ENCODE measurements around the gene ZFAND5. TPM values are rescaled to one million over a fixed set of nuclear protein-coding genes. Genes with fewer than 3 reads are reported as not detected.

The ZFAND5 gene
- total and polyA plus RNA-seq, 7 donors, result 49.5 to 307 (median 126) TPM

DNA sequence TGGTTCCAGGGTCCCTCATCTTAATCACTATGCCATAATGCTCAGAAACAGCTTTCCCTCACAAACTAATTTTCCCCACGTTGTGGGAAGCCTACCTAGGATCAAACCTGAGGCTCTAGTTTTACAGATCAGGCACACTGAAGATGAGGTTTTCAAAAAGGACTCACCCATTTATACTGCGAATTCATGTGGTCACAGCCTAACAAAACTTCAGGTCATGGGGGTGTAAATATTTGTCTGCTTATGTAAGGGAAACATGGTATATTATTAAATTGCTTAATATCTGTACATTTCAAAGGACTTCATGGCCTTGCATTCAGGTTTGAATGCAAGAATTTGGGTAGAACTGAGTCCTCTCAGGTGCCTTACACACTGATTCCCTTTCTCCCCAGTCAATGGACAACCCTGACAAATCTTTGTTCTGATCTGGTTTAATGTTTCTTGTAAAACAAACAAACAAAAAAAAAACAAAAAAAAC is 12.1 kb downstream of the ZFAND5 start:
- no peaks in the 10 kb centered on the region for H3K9me3 ChIP-seq
- intact Hi-C loops (cut with DNase I), result no loop called here
- peaks cover 0 to 42% (median 29%) of the 10 kb centered on the region in 4 donors for H3K4me1 ChIP-seq
- H3K36me3 ChIP-seq, result peaks cover 23 to 45% (median 25%) of the 10 kb centered on the region in 4 donors
- TF ChIP-seq POLR2A (IDR thresholded peaks at IDR 0.05) (no peak), POLR2AphosphoS5 (IDR thresholded peaks at IDR 0.05) (peak; percentile 20 to 43 (median 36))
- H3K27ac ChIP-seq, result no peak overlapping the region
- no peaks in the 10 kb centered on the region for H3K27me3 ChIP-seq
- DNase-seq, result no peak
- WGBS, 2 donors, result 53 to 60% methylated on average over 2 of the region's 2 CpGs
- no peak overlapping the region for H3K4me3 ChIP-seq

DNA sequence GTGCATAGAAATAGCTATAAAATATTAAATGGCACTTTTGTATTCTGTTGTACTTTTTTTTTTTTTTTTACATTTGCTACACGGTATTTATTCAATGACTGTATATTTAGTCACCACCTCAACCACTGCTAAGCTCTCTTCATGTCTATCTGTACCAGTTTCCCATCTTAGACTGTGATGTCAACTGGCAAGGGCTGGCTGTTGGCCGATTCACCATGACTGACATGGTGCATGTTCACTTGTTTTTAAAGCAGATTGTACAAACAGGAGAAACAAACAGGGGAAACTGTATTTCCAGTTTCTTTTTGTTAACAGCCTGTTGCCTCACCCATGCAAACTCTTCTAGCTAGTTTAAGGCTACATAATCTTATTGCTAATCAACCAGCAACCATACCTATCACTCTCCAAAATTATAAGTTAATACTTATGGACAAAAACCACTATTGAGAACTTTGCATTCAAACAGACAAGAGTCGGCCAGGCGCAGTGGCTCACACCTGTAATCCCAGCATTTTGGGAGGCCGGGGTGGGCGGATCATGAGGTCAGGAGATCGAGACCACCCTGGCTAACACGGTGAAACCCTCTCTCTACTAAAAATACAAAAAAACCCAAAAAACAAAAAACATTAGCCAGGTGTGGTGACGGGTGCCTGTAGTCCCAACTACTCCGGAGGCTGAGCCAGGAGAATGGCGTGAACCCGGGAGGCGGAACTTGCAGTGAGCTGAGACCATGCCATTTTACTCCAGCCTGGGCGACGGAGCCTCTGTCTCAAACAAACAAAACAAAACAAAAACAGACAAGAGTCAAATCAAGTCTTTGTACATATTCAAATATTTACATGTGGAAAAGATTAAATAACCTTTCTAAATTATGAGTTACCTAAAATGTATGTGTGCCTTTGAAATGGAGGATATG is 13.2 kb downstream of the ZFAND5 start:
- TF ChIP-seq POLR2AphosphoS5 (IDR thresholded peaks at IDR 0.05), result peak in 2 of 4 donors; percentile 10 to 27
- TF ChIP-seq POLR2A (IDR thresholded peaks at IDR 0.05), result peak in 1 of 2 donors; percentile 20
- no peak for TF ChIP-seq EP300 (IDR thresholded peaks at IDR 0.05)
- TF ChIP-seq CTCF (IDR thresholded peaks at IDR 0.05), result no peak
- peak; percentile 70 for DNase-seq
- Histone ChIP-seq H3K4me1 (peaks cover 0 to 31% (median 19%) of the 10 kb centered on the region in 4 donors), H3K27me3 (no peaks in the 10 kb centered on the region), H3K36me3 (peaks cover 22 to 33% (median 23%) of the 10 kb centered on the region in 4 donors), H3K4me3 (no peak overlapping the region), H3K9me3 (no peaks in the 10 kb centered on the region), H3K27ac (no peak overlapping the region)
- intact Hi-C loops (cut with DNase I), result no loop called here
- 89 to 91% methylated on average over 15 of the region's 15 CpGs for WGBS, 2 donors

- H3K36me3 ChIP-seq, result peaks cover 8 to 14% (median 11%) of the 10 kb centered on the region in 4 donors
- H3K9me3 ChIP-seq, result no peaks in the 10 kb centered on the region
- H3K4me3 ChIP-seq, result no peak overlapping the region
- intact Hi-C loops (cut with DNase I), result no loop called here
- H3K27me3 ChIP-seq, result no peaks in the 10 kb centered on the region
- DNase-seq, result no peak
- no peak for TF ChIP-seq EP300 (IDR thresholded peaks at IDR 0.05)
- no peak for TF ChIP-seq POLR2AphosphoS5 (IDR thresholded peaks at IDR 0.05)
- no peak for TF ChIP-seq CTCF (IDR thresholded peaks at IDR 0.05)
- no peak for TF ChIP-seq POLR2A (IDR thresholded peaks at IDR 0.05)
- WGBS, 2 donors, result 61 to 81% methylated on average over 1 of the region's 1 CpG
- peaks cover 0 to 13% (median 6%) of the 10 kb centered on the region in 4 donors for H3K4me1 ChIP-seq
- no peak overlapping the region for H3K27ac ChIP-seq
These were observed 15.1 kb downstream of the ZFAND5 start for GRCh38 chr9:72349911-72350310.

GRCh38 chr9:72349240-72349639 is 15.8 kb downstream of the ZFAND5 start:
- H3K4me1 ChIP-seq, result peaks cover 0 to 6% (median 3%) of the 10 kb centered on the region in 4 donors
- WGBS, 2 donors, result 81 to 83% methylated on average over 2 of the region's 2 CpGs
- H3K4me3 ChIP-seq, result no peak overlapping the region
- intact Hi-C loops (cut with DNase I), result no loop called here
- no peak for DNase-seq
- peaks cover 4 to 8% (median 4%) of the 10 kb centered on the region in 4 donors for H3K36me3 ChIP-seq
- H3K27ac ChIP-seq, result no peak overlapping the region
- TF ChIP-seq EP300 (IDR thresholded peaks at IDR 0.05) (no peak), POLR2AphosphoS5 (IDR thresholded peaks at IDR 0.05) (peak in 1 of 4 donors; percentile 10)
- no peaks in the 10 kb centered on the region for H3K27me3 ChIP-seq
- H3K9me3 ChIP-seq, result no peaks in the 10 kb centered on the region

DNA sequence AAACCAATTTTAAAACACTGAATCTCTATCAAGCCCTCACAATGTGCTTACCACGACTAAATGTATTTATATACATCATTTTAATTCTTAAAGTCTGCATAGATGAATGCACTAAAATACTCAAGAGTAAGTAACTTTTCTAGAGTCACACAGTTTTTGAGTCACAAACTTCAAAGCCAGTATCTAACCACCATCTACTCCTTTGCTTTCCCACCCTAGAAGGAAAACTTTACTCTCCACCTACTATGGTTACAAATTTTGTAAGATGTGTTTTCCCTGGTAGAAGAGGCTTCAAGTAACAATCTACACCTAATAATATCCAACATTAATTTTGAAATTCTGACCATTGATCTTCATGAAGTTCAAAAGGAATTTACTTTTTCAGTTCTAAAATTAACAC is 18.7 kb downstream of the ZFAND5 start:
- intact Hi-C loops (cut with DNase I), result no loop called here
- WGBS, 2 donors, result 82 to 90% methylated on average over 1 of the region's 1 CpG
- DNase-seq, result no peak
- Histone ChIP-seq H3K4me3 (no peak overlapping the region), H3K27me3 (no peaks in the 10 kb centered on the region), H3K9me3 (no peaks in the 10 kb centered on the region), H3K27ac (no peak overlapping the region), H3K4me1 (peaks cover 0 to 8% (median 3%) of the 10 kb centered on the region in 4 donors), H3K36me3 (no peaks in the 10 kb centered on the region)
- no peak for TF ChIP-seq POLR2AphosphoS5 (IDR thresholded peaks at IDR 0.05)

GRCh38 chr9:72338631-72339030 is 26.4 kb downstream of the ZFAND5 start:
- no peaks in the 10 kb centered on the region for H3K27me3 ChIP-seq
- intact Hi-C loops (cut with DNase I), result no loop called here
- H3K9me3 ChIP-seq, result no peaks in the 10 kb centered on the region
- H3K4me3 ChIP-seq, result no peak overlapping the region
- no peak overlapping the region for H3K27ac ChIP-seq
- TF ChIP-seq POLR2A (IDR thresholded peaks at IDR 0.05), result no peak
- no peak for TF ChIP-seq EP300 (IDR thresholded peaks at IDR 0.05)
- no peak for TF ChIP-seq CTCF (IDR thresholded peaks at IDR 0.05)
- TF ChIP-seq POLR2AphosphoS5 (IDR thresholded peaks at IDR 0.05), result no peak
- DNase-seq, result no peak
- H3K36me3 ChIP-seq, result no peaks in the 10 kb centered on the region
- peaks cover 0 to 8% (median 3%) of the 10 kb centered on the region in 4 donors for H3K4me1 ChIP-seq
- 94 to 97% methylated on average over 4 of the region's 4 CpGs for WGBS, 2 donors
